SK-N-SH (cell line): ENCODE data around the gene GABRB3.

Source experiments
- ELF1 ChIP-seq: IDR thresholded peaks from 2 replicates; pipeline ENCODE4 v1.4.0; 2012
- EP300 ChIP-seq, 2 experiments: IDR thresholded peaks; 2 replicates each; pipeline versions ENCODE4 v1.4.0 to v1.6.1; 2012; ENCODE audit warnings: borderline replicate concordance in 1 of 2, low read depth in 1 of 2, low read length in 1 of 2
- EZH2phosphoT487 ChIP-seq: fragments of 200-600 bp; sonication (generic); IDR thresholded peaks from 2 replicates; pipeline ENCODE4 v1.6.1; 2017; ENCODE audit warnings: low read depth, mixed run types, mild to moderate bottlenecking, antibody characterized with exemption, moderate library complexity, borderline replicate concordance
- FOXM1 ChIP-seq: IDR thresholded peaks from 2 replicates; pipeline ENCODE4 v1.4.0; 2012; ENCODE audit warnings: low read depth, mild to moderate bottlenecking
- MEF2A ChIP-seq: IDR thresholded peaks from 2 replicates; pipeline ENCODE4 v1.4.0; 2012; ENCODE audit warnings: low read depth, borderline replicate concordance
- NRF1 ChIP-seq: IDR thresholded peaks from 2 replicates; pipeline ENCODE4 v1.6.1; 2012; ENCODE audit warnings: low read depth, mild to moderate bottlenecking, low read length
- POLR2AphosphoS5 ChIP-seq: IDR thresholded peaks from 2 replicates; pipeline ENCODE4 v1.6.1; 2012; ENCODE audit warnings: low read depth, low read length
- RCOR1 ChIP-seq: fragments of 150-350 bp; IDR thresholded peaks from 2 replicates; pipeline ENCODE4 v1.6.1; 2017; ENCODE audit warnings: antibody characterized with exemption, low read length
- TAF1 ChIP-seq: IDR thresholded peaks from 2 replicates; pipeline ENCODE4 v1.6.1; 2012; ENCODE audit warnings: low read depth, mild to moderate bottlenecking, low read length, moderate library complexity, borderline replicate concordance
- TF ChIP-seq, protein P1 (sequence below): IDR thresholded peaks from 2 replicates; pipeline ENCODE4; 2012
- TF ChIP-seq, protein P2 (sequence below): fragments of 200-600 bp; sonication (generic); IDR thresholded peaks from 2 replicates; pipeline ENCODE4 v1.6.1; 2017; ENCODE audit warnings: antibody characterized with exemption, mild to moderate bottlenecking, moderate library complexity
- TF ChIP-seq, protein P3 (sequence below): IDR thresholded peaks from 2 replicates; pipeline ENCODE4 v1.4.0; 2012; ENCODE audit warnings: low read depth
- TF ChIP-seq, protein P4 (sequence below): fragments of 150-350 bp; IDR thresholded peaks from 2 replicates; pipeline ENCODE4 v1.6.1; 2017; ENCODE audit warnings: antibody characterized with exemption, low read length, low read depth, borderline replicate concordance

DNA sequence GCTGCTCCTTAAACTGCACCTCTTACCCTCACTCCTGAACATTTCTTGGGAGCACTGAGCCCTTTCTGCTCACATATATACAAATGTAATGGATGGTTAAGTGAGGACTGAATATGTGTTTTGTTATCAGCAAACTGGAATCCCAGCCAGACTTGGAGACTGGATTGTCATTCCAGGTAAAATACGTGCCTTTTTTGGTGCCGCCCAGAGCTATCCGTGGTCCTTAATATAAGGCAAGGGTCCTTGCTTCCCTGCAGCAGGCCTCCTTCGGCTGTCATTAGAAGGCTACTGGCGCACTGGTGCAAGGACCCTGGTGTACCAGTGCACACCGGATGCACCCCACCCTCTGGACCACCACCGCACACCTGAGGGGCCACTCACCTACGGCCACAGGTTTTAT, 1.1 kb upstream of the GABRB3 start:
- no peak for TF ChIP-seq ELF1
- TF ChIP-seq, protein P1, sequence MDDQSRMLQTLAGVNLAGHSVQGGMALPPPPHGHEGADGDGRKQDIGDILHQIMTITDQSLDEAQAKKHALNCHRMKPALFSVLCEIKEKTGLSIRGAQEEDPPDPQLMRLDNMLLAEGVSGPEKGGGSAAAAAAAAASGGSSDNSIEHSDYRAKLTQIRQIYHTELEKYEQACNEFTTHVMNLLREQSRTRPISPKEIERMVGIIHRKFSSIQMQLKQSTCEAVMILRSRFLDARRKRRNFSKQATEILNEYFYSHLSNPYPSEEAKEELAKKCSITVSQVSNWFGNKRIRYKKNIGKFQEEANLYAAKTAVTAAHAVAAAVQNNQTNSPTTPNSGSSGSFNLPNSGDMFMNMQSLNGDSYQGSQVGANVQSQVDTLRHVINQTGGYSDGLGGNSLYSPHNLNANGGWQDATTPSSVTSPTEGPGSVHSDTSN: no peak
- no peak for TF ChIP-seq EP300 (IDR thresholded peaks at IDR 0.05; ENCODE audit: borderline replicate concordance in 1 of 2, low read depth in 1 of 2, low read length in 1 of 2)
- TF ChIP-seq, protein P2, sequence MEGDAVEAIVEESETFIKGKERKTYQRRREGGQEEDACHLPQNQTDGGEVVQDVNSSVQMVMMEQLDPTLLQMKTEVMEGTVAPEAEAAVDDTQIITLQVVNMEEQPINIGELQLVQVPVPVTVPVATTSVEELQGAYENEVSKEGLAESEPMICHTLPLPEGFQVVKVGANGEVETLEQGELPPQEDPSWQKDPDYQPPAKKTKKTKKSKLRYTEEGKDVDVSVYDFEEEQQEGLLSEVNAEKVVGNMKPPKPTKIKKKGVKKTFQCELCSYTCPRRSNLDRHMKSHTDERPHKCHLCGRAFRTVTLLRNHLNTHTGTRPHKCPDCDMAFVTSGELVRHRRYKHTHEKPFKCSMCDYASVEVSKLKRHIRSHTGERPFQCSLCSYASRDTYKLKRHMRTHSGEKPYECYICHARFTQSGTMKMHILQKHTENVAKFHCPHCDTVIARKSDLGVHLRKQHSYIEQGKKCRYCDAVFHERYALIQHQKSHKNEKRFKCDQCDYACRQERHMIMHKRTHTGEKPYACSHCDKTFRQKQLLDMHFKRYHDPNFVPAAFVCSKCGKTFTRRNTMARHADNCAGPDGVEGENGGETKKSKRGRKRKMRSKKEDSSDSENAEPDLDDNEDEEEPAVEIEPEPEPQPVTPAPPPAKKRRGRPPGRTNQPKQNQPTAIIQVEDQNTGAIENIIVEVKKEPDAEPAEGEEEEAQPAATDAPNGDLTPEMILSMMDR: no peak
- TF ChIP-seq EZH2phosphoT487: no peak
- TF ChIP-seq POLR2AphosphoS5: no peak
- TF ChIP-seq, protein P3, sequence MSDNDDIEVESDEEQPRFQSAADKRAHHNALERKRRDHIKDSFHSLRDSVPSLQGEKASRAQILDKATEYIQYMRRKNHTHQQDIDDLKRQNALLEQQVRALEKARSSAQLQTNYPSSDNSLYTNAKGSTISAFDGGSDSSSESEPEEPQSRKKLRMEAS: no peak
- no peak for TF ChIP-seq MEF2A
- TF ChIP-seq NRF1: no peak
- TF ChIP-seq RCOR1: no peak
- TF ChIP-seq, protein P4, sequence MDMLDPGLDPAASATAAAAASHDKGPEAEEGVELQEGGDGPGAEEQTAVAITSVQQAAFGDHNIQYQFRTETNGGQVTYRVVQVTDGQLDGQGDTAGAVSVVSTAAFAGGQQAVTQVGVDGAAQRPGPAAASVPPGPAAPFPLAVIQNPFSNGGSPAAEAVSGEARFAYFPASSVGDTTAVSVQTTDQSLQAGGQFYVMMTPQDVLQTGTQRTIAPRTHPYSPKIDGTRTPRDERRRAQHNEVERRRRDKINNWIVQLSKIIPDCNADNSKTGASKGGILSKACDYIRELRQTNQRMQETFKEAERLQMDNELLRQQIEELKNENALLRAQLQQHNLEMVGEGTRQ: no peak
- no peak for TF ChIP-seq FOXM1
- no peak for TF ChIP-seq TAF1
